HCT116 (cell line): ENCODE data around the gene GMDS. TPM values are rescaled to one million over a fixed set of nuclear protein-coding genes. Genes with fewer than 3 reads are reported as not detected.

Experiments used
- ATAC-seq: fragments of 200-7000 bp; cut with Tn5 transposase; 2 replicates; pipeline ENCODE4 v1.9.1; 2020; ENCODE audit warnings: mild to moderate bottlenecking, moderate library complexity
- BruUV-seq: library from RNA; stranded (reverse); fragments of 400-500 nt; replicated peaks from 2 replicates; lab custom pipeline; 2021; lab: Mats Ljungman, UMichigan
- CTCF ChIA-PET: fragments of 300-600 bp; sonication (Branson Sonifier 250); formaldehyde crosslinking; loops from one replicate; lab custom pipeline; 2021; ENCODE audit warnings: antibody characterized with exemption; lab: Charles Lee
- POLR2A ChIA-PET: fragments of 300-600, 350-600 bp; sonication (Branson Sonifier 250); formaldehyde crosslinking; loops from one replicate; lab custom pipeline; 2021; ENCODE audit warnings: antibody characterized with exemption; lab: Charles Lee
- RAD21 ChIA-PET, 2 experiments: fragments of 300-600 bp; sonication (Branson Sonifier 250); formaldehyde crosslinking; loops; one replicate each; lab custom pipeline; 2023; ENCODE audit warnings: low total read pairs in 2 of 2; ENCODE audit not compliant: uncharacterized antibody in 2 of 2, unreplicated experiment in 2 of 2, low non-redundant PET in 1 of 2; lab: Charles Lee
- DNase-seq: peaks from one replicate; pipeline ENCODE4 v3.0.0-alpha.2; 2010; ENCODE audit warnings: low read depth, low spot score
- H2AFZ ChIP-seq: fragments of 200-600 bp; shearing (Covaris generic), sonication (generic); 2 replicates; pipeline ENCODE4 v1.6.1; 2017; ENCODE audit warnings: low read depth, mixed run types, mixed read lengths, antibody characterized with exemption, low read length; ENCODE audit not compliant: poor library complexity, severe bottlenecking
- H3K27ac ChIP-seq: 2 replicates; pipeline ENCODE4 v1.5.1; 2012; ENCODE audit warnings: low read depth, low read length
- H3K27me3 ChIP-seq: fragments of 200-600 bp; sonication (generic); 2 replicates; pipeline ENCODE4 v1.6.1; 2016; ENCODE audit warnings: mixed run types, low read length, mixed read lengths; ENCODE audit not compliant: insufficient read depth
- H3K36me3 ChIP-seq, 2 experiments: fragments of 200-500 bp in 1 of 2; fragments of 200-600 bp in 1 of 2; sonication (Bioruptor generic) in 1 of 2; sonication (generic) in 1 of 2; 2 replicates each; pipeline versions ENCODE4 v1.5.1 to v1.6.1; 2014 to 2016; ENCODE audit warnings: low read length in 2 of 2, inconsistent platforms in 1 of 2, mixed read lengths in 1 of 2, mixed run types in 1 of 2; ENCODE audit not compliant: insufficient read depth in 2 of 2, control insufficient read depth in 1 of 2
- H3K4me1 ChIP-seq, 2 experiments: fragments of 200-600 bp in 1 of 2; sonication (generic) in 1 of 2; 2 replicates each; pipeline versions ENCODE4 v1.5.1 to v1.6.1; 2012 to 2017; ENCODE audit warnings: low read length in 2 of 2, inconsistent platforms in 1 of 2, mild to moderate bottlenecking in 1 of 2, mixed read lengths in 1 of 2, mixed run types in 1 of 2, moderate library complexity in 1 of 2; ENCODE audit not compliant: insufficient read depth in 2 of 2, control insufficient read depth in 1 of 2
- H3K4me2 ChIP-seq: fragments of 200-600 bp; sonication (generic); 2 replicates; pipeline ENCODE4 v1.6.1; 2017; ENCODE audit warnings: mixed run types, low read length, mixed read lengths
- H3K4me3 ChIP-seq, 2 experiments: fragments of 200-600 bp in 1 of 2; sonication (generic) in 1 of 2; replicated peaks in 1 of 2; 2 replicates each; pipeline ENCODE4 v1.5.1; 2011 to 2016; ENCODE audit warnings: low read length in 2 of 2, control low read depth in 1 of 2, low read depth in 1 of 2, mild to moderate bottlenecking in 1 of 2, mixed read lengths in 1 of 2, mixed run types in 1 of 2
- H3K79me2 ChIP-seq: fragments of 200-600 bp; sonication (generic); 2 replicates; pipeline ENCODE4 v1.6.1; 2017; ENCODE audit warnings: mild to moderate bottlenecking, mixed run types, low read length, moderate library complexity, mixed read lengths; ENCODE audit not compliant: insufficient read depth
- H3K9ac ChIP-seq: fragments of 200-600 bp; sonication (generic); 2 replicates; pipeline ENCODE4 v1.6.1; 2016; ENCODE audit warnings: low read length, mixed read lengths
- H3K9me2 ChIP-seq: fragments of 200-600 bp; sonication (generic), shearing (Covaris generic); 2 replicates; pipeline ENCODE4 v1.6.1; 2017; ENCODE audit warnings: mixed run types, mild to moderate bottlenecking, moderate library complexity; ENCODE audit not compliant: insufficient read depth
- H3K9me3 ChIP-seq, 2 experiments: fragments of 200-500 bp in 1 of 2; fragments of 200-600 bp in 1 of 2; sonication (Bioruptor generic) in 1 of 2; sonication (generic) in 1 of 2; 2 replicates each; pipeline ENCODE4 v1.6.1; 2014 to 2017; ENCODE audit warnings: low read length in 2 of 2, mixed read lengths in 2 of 2, inconsistent platforms in 1 of 2, low read depth in 1 of 2, mild to moderate bottlenecking in 1 of 2, mixed run types in 1 of 2, moderate library complexity in 1 of 2; ENCODE audit not compliant: control insufficient read depth in 1 of 2, insufficient read depth in 1 of 2
- H4K20me1 ChIP-seq: fragments of 200-600 bp; sonication (generic), shearing (Covaris generic); 2 replicates; pipeline ENCODE4 v1.6.1; 2017; ENCODE audit warnings: mixed run types, mild to moderate bottlenecking, moderate library complexity; ENCODE audit not compliant: insufficient read depth
- CBX3 ChIP-seq: IDR thresholded peaks from 2 replicates; pipeline ENCODE4 v1.6.1; 2012; ENCODE audit warnings: low read depth
- EZH2phosphoT487 ChIP-seq: fragments of 200-600 bp; IDR thresholded peaks from 2 replicates; pipeline ENCODE4 v1.6.1; 2018; ENCODE audit warnings: antibody characterized with exemption, borderline replicate concordance
- FOSL1 ChIP-seq: IDR thresholded peaks from 2 replicates; pipeline ENCODE4 v1.6.1; 2012; ENCODE audit warnings: low read depth
- RAD21 ChIP-seq: IDR thresholded peaks from 2 replicates; pipeline ENCODE4 v1.6.1; 2012; ENCODE audit warnings: low read depth, mild to moderate bottlenecking
- SIN3A ChIP-seq: IDR thresholded peaks from 2 replicates; pipeline ENCODE4 v1.6.1; 2012; ENCODE audit warnings: low read depth
- YY1 ChIP-seq: IDR thresholded peaks from 2 replicates; pipeline ENCODE4 v1.6.1; 2011; ENCODE audit warnings: low read length, low read depth, moderate library complexity, mild to moderate bottlenecking; ENCODE audit not compliant: insufficient replicate concordance; ENCODE audit errors: extremely low read depth
- ZFX ChIP-seq: fragments of 450-650 bp; IDR thresholded peaks from 2 replicates; pipeline ENCODE4 v1.6.1; 2017
- intact Hi-C: fragments of 100-400 bp; cut with micrococcal nuclease; formaldehyde crosslinking; loops from 2 replicates; pipeline ENCODE4 v1.10.0; 2022
- total RNA-seq: library from RNA; stranded (reverse); gene quantifications from one replicate; pipeline ENCODE4 v1.2.1, GENCODE V29; 2021; ENCODE audit not compliant: unreplicated experiment
- TF ChIP-seq, protein P1 (sequence below): IDR thresholded peaks from 2 replicates; pipeline ENCODE4 v1.6.1; 2012
- TF ChIP-seq, protein P2 (sequence below): IDR thresholded peaks from 2 replicates; pipeline ENCODE4 v1.6.1; 2012; ENCODE audit warnings: low read depth

The GMDS gene
- total RNA-seq, 1 experiment from 2014 or later = 34.4 TPM

DNA sequence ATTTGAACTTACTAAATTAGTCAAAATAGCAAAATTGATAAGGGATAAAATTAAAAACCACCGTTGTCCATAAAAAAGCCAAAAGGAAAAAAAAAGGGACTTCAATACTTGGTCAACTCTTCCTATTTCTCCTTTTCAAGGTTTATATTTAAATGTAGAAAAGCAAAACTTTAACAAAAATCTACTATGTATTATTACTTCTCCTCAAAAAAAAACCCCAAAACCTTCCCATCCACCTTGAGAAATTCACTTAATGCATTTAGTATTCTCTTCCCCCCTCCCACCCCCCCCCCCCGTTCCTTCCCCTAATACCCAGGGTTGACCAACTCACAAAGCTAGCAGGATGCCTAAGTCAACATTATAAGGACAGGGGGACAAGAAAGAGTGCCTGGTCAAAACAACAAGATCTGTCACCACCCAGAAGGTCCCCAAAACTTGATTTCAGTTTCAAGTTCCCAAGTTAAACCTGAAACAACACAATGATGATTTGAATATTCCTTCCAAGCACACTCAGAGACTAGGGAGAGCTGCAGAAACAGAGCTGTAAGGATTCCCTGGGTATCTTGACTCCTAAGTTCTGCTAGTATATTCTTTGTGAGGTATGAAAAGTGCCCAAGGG lies 14.6 kb downstream of the GMDS start:
- Histone ChIP-seq H3K4me3 (no peak overlapping the region), H3K9me2 (no peaks in the 10 kb centered on the region), H4K20me1 (no peaks in the 10 kb centered on the region), H2AFZ (no peak overlapping the region), H3K79me2 (peaks cover 7% of the 10 kb centered on the region), H3K27me3 (no peaks in the 10 kb centered on the region), H3K9me3 (no peaks in the 10 kb centered on the region), H3K36me3 (no peaks in the 10 kb centered on the region), H3K4me1 (no peaks in the 10 kb centered on the region), H3K27ac (no peak overlapping the region), H3K9ac (no peak overlapping the region), H3K4me2 (no peak overlapping the region)
- intact Hi-C loops = no loop called here
- ChIA-PET POLR2A (no interaction called here), CTCF (no interaction called here), RAD21 (no interaction called here)
- TF ChIP-seq, protein P1, sequence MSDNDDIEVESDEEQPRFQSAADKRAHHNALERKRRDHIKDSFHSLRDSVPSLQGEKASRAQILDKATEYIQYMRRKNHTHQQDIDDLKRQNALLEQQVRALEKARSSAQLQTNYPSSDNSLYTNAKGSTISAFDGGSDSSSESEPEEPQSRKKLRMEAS = no peak
- TF ChIP-seq CBX3 (no peak), EZH2phosphoT487 (no peak), SIN3A (no peak)
- BruUV-seq = no TSS peak
- ATAC-seq (no peak), DNase-seq (no peak)

DNA sequence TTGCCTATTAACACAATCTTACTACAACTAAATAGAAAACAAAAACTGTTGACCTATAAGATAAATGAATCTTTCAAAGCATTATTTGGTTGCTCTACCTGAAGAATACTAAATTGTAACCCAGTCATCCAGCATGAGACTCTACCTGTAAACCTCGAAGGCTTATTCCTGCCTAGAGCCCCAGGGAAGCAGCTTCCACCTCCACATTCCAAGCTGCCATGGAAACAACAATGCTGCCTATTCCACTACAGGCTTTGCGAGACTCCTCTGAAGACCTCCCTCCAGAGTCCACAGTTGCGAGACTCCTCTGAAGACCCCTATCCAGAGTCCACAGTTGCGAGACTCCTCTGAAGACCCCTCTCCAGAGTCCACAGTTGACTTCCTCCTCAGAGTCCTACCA lies 15.7 kb downstream of the GMDS start:
- intact Hi-C loops = no loop called here
- Histone ChIP-seq H3K4me2 (no peak overlapping the region), H3K79me2 (peaks cover 7% of the 10 kb centered on the region), H3K27me3 (no peaks in the 10 kb centered on the region), H3K27ac (no peak overlapping the region), H4K20me1 (no peaks in the 10 kb centered on the region), H3K9me2 (no peaks in the 10 kb centered on the region), H3K9ac (no peak overlapping the region), H3K36me3 (no peaks in the 10 kb centered on the region), H3K4me1 (no peaks in the 10 kb centered on the region), H3K4me3 (no peak overlapping the region), H3K9me3 (no peaks in the 10 kb centered on the region), H2AFZ (no peak overlapping the region)
- DNase-seq (no peak), ATAC-seq (no peak)
- no TSS peak for BruUV-seq
- RAD21 ChIA-PET = no interaction called here
- CTCF ChIA-PET = no interaction called here
- TF ChIP-seq FOSL1 = no peak
- TF ChIP-seq, protein P2, sequence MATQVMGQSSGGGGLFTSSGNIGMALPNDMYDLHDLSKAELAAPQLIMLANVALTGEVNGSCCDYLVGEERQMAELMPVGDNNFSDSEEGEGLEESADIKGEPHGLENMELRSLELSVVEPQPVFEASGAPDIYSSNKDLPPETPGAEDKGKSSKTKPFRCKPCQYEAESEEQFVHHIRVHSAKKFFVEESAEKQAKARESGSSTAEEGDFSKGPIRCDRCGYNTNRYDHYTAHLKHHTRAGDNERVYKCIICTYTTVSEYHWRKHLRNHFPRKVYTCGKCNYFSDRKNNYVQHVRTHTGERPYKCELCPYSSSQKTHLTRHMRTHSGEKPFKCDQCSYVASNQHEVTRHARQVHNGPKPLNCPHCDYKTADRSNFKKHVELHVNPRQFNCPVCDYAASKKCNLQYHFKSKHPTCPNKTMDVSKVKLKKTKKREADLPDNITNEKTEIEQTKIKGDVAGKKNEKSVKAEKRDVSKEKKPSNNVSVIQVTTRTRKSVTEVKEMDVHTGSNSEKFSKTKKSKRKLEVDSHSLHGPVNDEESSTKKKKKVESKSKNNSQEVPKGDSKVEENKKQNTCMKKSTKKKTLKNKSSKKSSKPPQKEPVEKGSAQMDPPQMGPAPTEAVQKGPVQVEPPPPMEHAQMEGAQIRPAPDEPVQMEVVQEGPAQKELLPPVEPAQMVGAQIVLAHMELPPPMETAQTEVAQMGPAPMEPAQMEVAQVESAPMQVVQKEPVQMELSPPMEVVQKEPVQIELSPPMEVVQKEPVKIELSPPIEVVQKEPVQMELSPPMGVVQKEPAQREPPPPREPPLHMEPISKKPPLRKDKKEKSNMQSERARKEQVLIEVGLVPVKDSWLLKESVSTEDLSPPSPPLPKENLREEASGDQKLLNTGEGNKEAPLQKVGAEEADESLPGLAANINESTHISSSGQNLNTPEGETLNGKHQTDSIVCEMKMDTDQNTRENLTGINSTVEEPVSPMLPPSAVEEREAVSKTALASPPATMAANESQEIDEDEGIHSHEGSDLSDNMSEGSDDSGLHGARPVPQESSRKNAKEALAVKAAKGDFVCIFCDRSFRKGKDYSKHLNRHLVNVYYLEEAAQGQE = no peak
- no peak for TF ChIP-seq YY1
- no peak for TF ChIP-seq ZFX
- TF ChIP-seq RAD21 = no peak
- POLR2A ChIA-PET = no interaction called here
